Ovary (tissue), 9 donors: ENCODE measurements around the gene EIF5AL1. TPM values are rescaled to one million over a fixed set of nuclear protein-coding genes. Genes with fewer than 3 reads are reported as not detected.
A peak's percentile ranks its signal among the peaks of the same experiment; 100 is the strongest.
"Not testable (repeated sequence)": the region's sequence is repeated elsewhere in the genome, so short reads cannot be mapped to it uniquely, and the experiment has no call there.

Experiments used
- DNase-seq, 5 donors: peaks; one replicate each; pipeline ENCODE4 v3.0.0-alpha.2; 2019 to 2020
- H3K27ac ChIP-seq, 2 donors: fragments of 200-600 bp; one replicate each; pipeline versions ENCODE4 v1.5.1 to v1.8.0; 2019 to 2022
- H3K27me3 ChIP-seq: fragments of 200-600 bp; one replicate; pipeline ENCODE4 v1.8.0; 2022
- H3K36me3 ChIP-seq: fragments of 200-600 bp; sonication (generic); one replicate; pipeline ENCODE4 v1.5.1; 2019
- H3K4me1 ChIP-seq: one replicate; pipeline ENCODE4 v1.8.1; 2013; ENCODE audit warnings: mild to moderate bottlenecking, moderate library complexity; ENCODE audit not compliant: insufficient read depth
- H3K4me3 ChIP-seq: fragments of 200-600 bp; sonication (generic); one replicate; pipeline ENCODE4 v1.5.1; 2017
- H3K9me3 ChIP-seq, 2 donors: fragments of 200-600 bp in 1 of 2; sonication (generic) in 1 of 2; one replicate each; pipeline versions ENCODE4 v1.5.1 to v1.8.1; 2013 to 2019; ENCODE audit warnings: mild to moderate bottlenecking in 1 of 2, moderate library complexity in 1 of 2
- CTCF ChIP-seq, 3 donors: fragments of 450-650 bp in 2 of 3; fragments of 200-600 bp in 1 of 3; IDR thresholded peaks; one replicate each; pipeline versions ENCODE4 v1.5.1 to v1.8.0; 2016 to 2022; ENCODE audit warnings: antibody characterized with exemption in 3 of 3, mild to moderate bottlenecking in 1 of 3
- EP300 ChIP-seq: sonication (generic); formaldehyde crosslinking; IDR thresholded peaks from one replicate; pipeline ENCODE4 v1.6.1; 2017; ENCODE audit warnings: antibody characterized with exemption
- POLR2A ChIP-seq: fragments of 450-650 bp; IDR thresholded peaks from one replicate; pipeline ENCODE4 v1.6.1; 2017; ENCODE audit warnings: antibody characterized with exemption, mild to moderate bottlenecking, moderate library complexity
- WGBS, 3 donors: extraction: QIAGEN DNeasy Blood & Tissue Kit in 1 of 3; methylation state at CpG; one replicate each; pipeline versions ENCODE4 v1.1.5 to v1.1.7; 2013 to 2017; 5-methylcytosine and 5-hydroxymethylcytosine counted together
- intact Hi-C, 4 donors: fragments of 100-400 bp; cut with DNase I; formaldehyde crosslinking; loops; one replicate each; pipeline versions ENCODE4 v1.11.0 to v1.15.1; 2022 to 2023
- polyA plus RNA-seq, 2 donors: library from polyadenylated mRNA; stranded (reverse); fragments of 200-250 nt in 1 of 2; fragments of 350-450 nt in 1 of 2; fragmentation: Illumina TruSeq in 1 of 2; extraction: RNeasy Lipid Tissue Mini Kit (QIAGEN cat#74804) in 1 of 2; gene quantifications; one replicate each; pipeline ENCODE4 v1.2.3, GENCODE V29; 2013 to 2014
- total RNA-seq, 7 donors: library from RNA; depleted of rRNA in 2 of 7; stranded (reverse); fragments of >200 nt in 2 of 7; fragmentation: NEBNext Ultra II Directional in 3 of 7; extraction: Animal tissue kit (Norgen Biotek cat#: 25700) in 3 of 7; gene quantifications; one replicate each; pipeline versions ENCODE4 v1.1.0 to v1.2.4, GENCODE V29; 2016 to 2023
- donor health status: DM: no; HTN: no; CAD: no; lungs with moderate emphysema.
- donor health status: DM: no; HTN: no; CAD: no.
- donor health status: Bipolar disorder and iron deficiency.
- donor health status: DM: yes; HTN: yes; CAD: no.
- donor health status: DM: no; HTN: no; CAD: no.
- donor health status: DM: yes; HTN: yes; CAD: no.

EIF5AL1 gene
- total and polyA plus RNA-seq, 9 donors = 0.10 to 0.72 (median 0.23) TPM; not detected in 1

GRCh38 chr10:79495791-79496190, 16.5 kb upstream of the EIF5AL1 start:
- Histone ChIP-seq H3K27me3 (no peaks in the 10 kb centered on the region), H3K4me1 (peaks cover 1% of the 10 kb centered on the region), H3K27ac (no peak overlapping the region), H3K4me3 (no peak overlapping the region), H3K9me3 (no peaks in the 10 kb centered on the region), H3K36me3 (no peaks in the 10 kb centered on the region)
- 80 to 86% (median 81%) methylated on average over 6 of the region's 6 CpGs for WGBS, 3 donors
- no peak for DNase-seq
- TF ChIP-seq EP300 = no peak
- TF ChIP-seq POLR2A = no peak
- TF ChIP-seq CTCF (IDR thresholded peaks at IDR 0.05) = no peak
- intact Hi-C loops = loop anchor here in 2 of 4 donors (5.0 to 10.0 kb wide), 2 partner anchors 118 to 121 kb away; no protein-coding TSS in a partner anchor

GRCh38 chr10:79496896-79497295, 15.4 kb upstream of the EIF5AL1 start:
- intact Hi-C loops = loop anchor here in 2 of 4 donors (5.0 to 10.0 kb wide), 2 partner anchors 120 to 122 kb away; no protein-coding TSS in a partner anchor
- Histone ChIP-seq H3K4me1 (no peaks in the 10 kb centered on the region), H3K9me3 (no peaks in the 10 kb centered on the region), H3K27me3 (no peaks in the 10 kb centered on the region), H3K27ac (no peak overlapping the region), H3K36me3 (no peaks in the 10 kb centered on the region), H3K4me3 (no peak overlapping the region)
- 32 to 64% (median 63%) methylated on average over 4 of the region's 4 CpGs for WGBS, 3 donors
- no peak for DNase-seq
- TF ChIP-seq POLR2A (no peak), EP300 (no peak), CTCF (IDR thresholded peaks at IDR 0.05) (no peak)

GRCh38 chr10:79498291-79498829, 14.0 kb upstream of the EIF5AL1 start:
- TF ChIP-seq POLR2A = no peak
- TF ChIP-seq EP300 = no peak
- TF ChIP-seq CTCF (IDR thresholded peaks at IDR 0.05) = no peak
- no peak overlapping the region for H3K4me3 ChIP-seq
- no peak overlapping the region for H3K27ac ChIP-seq

GRCh38 chr10:79502561-79503309, 9.6 kb upstream of the EIF5AL1 start:
- intact Hi-C loops = no loop called here
- Histone ChIP-seq H3K27me3 (no peaks in the 10 kb centered on the region), H3K9me3 (no peaks in the 10 kb centered on the region), H3K4me1 (no peaks in the 10 kb centered on the region), H3K4me3 (no peak overlapping the region), H3K36me3 (no peaks in the 10 kb centered on the region), H3K27ac (no peak overlapping the region)
- WGBS, 3 donors = 35 to 37% (median 36%) methylated on average over 7 of the region's 7 CpGs
- TF ChIP-seq CTCF (IDR thresholded peaks at IDR 0.05) (peak; percentile 27 to 48 (median 30)), EP300 (no peak)
- DNase-seq = peak; percentile 38 to 59 (median 47)

More at GRCh38 chr10:79498291-79498829, 14.0 kb upstream of the EIF5AL1 start:
- Histone ChIP-seq H3K9me3 (no peaks in the 10 kb centered on the region), H3K27me3 (no peaks in the 10 kb centered on the region), H3K4me1 (no peaks in the 10 kb centered on the region), H3K36me3 (no peaks in the 10 kb centered on the region)
- DNase-seq = no peak
- 90 to 97% (median 91%) methylated on average over 6 of the region's 6 CpGs for WGBS, 3 donors
- intact Hi-C loops = loop anchor here in 3 of 4 donors (2.0 to 10.0 kb wide), 3 partner anchors 121 to 124 kb away; no protein-coding TSS in a partner anchor

GRCh38 chr10:79503787-79504186, 8.5 kb upstream of the EIF5AL1 start:
- H3K27ac ChIP-seq, H3K9me3 ChIP-seq, H3K36me3 ChIP-seq, DNase-seq, H3K4me3 ChIP-seq, H3K27me3 ChIP-seq, intact Hi-C loops, H3K4me1 ChIP-seq: not testable (repeated sequence)
- WGBS, 3 donors = 79 to 87% (median 82%) methylated on average over 4 of the region's 4 CpGs

- H3K4me1 ChIP-seq, H3K27ac ChIP-seq, DNase-seq, H3K9me3 ChIP-seq, H3K27me3 ChIP-seq, H3K4me3 ChIP-seq, intact Hi-C loops, H3K36me3 ChIP-seq: not testable (repeated sequence)
- WGBS, 3 donors = no CpG with 5 or more reads among the region's 2 CpGs
Observed at GRCh38 chr10:79504483-79504882, 7.8 kb upstream of the EIF5AL1 start.

- H3K9me3 ChIP-seq, H3K27ac ChIP-seq, intact Hi-C loops, H3K27me3 ChIP-seq, H3K36me3 ChIP-seq, DNase-seq, H3K4me1 ChIP-seq, H3K4me3 ChIP-seq: not testable (repeated sequence)
Observed at GRCh38 chr10:79505328-79505727, 7.0 kb upstream of the EIF5AL1 start.
